Neural cell (in vitro differentiated cells): ENCODE data around the gene DHDH.

ENCODE experiments used
- EZH2 ChIP-seq: fragments of 200-600, 300-800 bp; shearing (Covaris generic), sonication (generic); IDR thresholded peaks from 2 replicates; pipeline ENCODE4 v1.6.1; 2014; ENCODE audit warnings: antibody characterized with exemption, low read length, borderline replicate concordance, mild to moderate bottlenecking; ENCODE audit not compliant: insufficient read depth, poor library complexity, severe bottlenecking
- POLR2AphosphoS5 ChIP-seq: IDR thresholded peaks from 2 replicates; pipeline ENCODE4 v1.6.1; 2012
- RAD21 ChIP-seq: fragments of 450-650 bp; conservative IDR thresholded peaks from 2 replicates; pipeline ENCODE4 v1.6.1; 2014; ENCODE audit warnings: antibody characterized with exemption, mild to moderate bottlenecking, moderate library complexity
- SMC3 ChIP-seq: fragments of 450-650 bp; conservative IDR thresholded peaks from 2 replicates; pipeline ENCODE4 v1.6.1; 2014; ENCODE audit warnings: antibody characterized with exemption, mild to moderate bottlenecking, moderate library complexity; ENCODE audit not compliant: poor library complexity
- TAF1 ChIP-seq: IDR thresholded peaks from 2 replicates; pipeline ENCODE4 v1.6.1; 2012; ENCODE audit warnings: low read depth
- TF ChIP-seq, protein P1 (sequence below): fragments of 450-650 bp; IDR thresholded peaks from 2 replicates; pipeline ENCODE4 v1.5.1; 2014; ENCODE audit warnings: antibody characterized with exemption, mild to moderate bottlenecking, moderate library complexity; ENCODE audit not compliant: poor library complexity, severe bottlenecking

DNA sequence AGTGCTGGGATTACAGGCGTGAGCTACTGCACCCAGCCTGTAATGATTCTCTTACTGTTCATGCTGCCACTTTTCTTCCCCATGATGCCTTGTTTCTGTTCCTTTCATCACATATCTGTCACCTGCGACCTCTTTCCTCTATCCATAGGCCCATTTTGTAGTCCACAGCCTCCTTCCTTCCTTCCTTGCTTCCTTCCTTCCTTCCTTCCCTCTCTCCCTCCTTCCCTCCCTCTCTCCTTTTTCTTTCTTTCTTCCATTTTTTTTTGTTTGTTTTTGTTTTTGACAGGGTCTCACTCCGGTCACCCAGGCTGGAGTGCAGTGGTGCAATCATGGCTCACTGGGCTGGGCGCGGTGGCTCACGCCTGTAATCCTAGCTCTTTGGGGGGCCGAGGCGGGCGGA, 55.4 kb downstream of the DHDH start:
- TF ChIP-seq POLR2AphosphoS5, result no peak
- TF ChIP-seq, protein P1, sequence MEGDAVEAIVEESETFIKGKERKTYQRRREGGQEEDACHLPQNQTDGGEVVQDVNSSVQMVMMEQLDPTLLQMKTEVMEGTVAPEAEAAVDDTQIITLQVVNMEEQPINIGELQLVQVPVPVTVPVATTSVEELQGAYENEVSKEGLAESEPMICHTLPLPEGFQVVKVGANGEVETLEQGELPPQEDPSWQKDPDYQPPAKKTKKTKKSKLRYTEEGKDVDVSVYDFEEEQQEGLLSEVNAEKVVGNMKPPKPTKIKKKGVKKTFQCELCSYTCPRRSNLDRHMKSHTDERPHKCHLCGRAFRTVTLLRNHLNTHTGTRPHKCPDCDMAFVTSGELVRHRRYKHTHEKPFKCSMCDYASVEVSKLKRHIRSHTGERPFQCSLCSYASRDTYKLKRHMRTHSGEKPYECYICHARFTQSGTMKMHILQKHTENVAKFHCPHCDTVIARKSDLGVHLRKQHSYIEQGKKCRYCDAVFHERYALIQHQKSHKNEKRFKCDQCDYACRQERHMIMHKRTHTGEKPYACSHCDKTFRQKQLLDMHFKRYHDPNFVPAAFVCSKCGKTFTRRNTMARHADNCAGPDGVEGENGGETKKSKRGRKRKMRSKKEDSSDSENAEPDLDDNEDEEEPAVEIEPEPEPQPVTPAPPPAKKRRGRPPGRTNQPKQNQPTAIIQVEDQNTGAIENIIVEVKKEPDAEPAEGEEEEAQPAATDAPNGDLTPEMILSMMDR, result no peak
- TF ChIP-seq EZH2, result no peak
- TF ChIP-seq SMC3, result no peak
- no peak for TF ChIP-seq RAD21
- TF ChIP-seq TAF1, result no peak
